HUES48 (cell line): ENCODE measurements around the gene SMLR1.

ENCODE experiments used
- H3K27ac ChIP-seq: one replicate; pipeline ENCODE4 v1.7.0; 2013; ENCODE audit warnings: low read depth, low read length, inconsistent platforms
- H3K27me3 ChIP-seq: 2 replicates; pipeline ENCODE4 v1.6.1; 2013; ENCODE audit warnings: mild to moderate bottlenecking, low read length; ENCODE audit not compliant: control insufficient read depth, insufficient read depth
- H3K36me3 ChIP-seq: 2 replicates; pipeline ENCODE4 v1.6.1; 2013; ENCODE audit warnings: low read length; ENCODE audit not compliant: control insufficient read depth, insufficient read depth
- H3K4me1 ChIP-seq: 2 replicates; pipeline ENCODE4 v1.6.1; 2013; ENCODE audit warnings: mild to moderate bottlenecking, low read length; ENCODE audit not compliant: control insufficient read depth, insufficient read depth
- H3K4me3 ChIP-seq: 2 replicates; pipeline ENCODE4 v1.5.1; 2013; ENCODE audit warnings: mild to moderate bottlenecking, low read depth, low read length
- H3K9ac ChIP-seq: 2 replicates; pipeline ENCODE4 v1.6.1; 2013; ENCODE audit warnings: mild to moderate bottlenecking, low read depth, low read length, moderate library complexity
- H3K9me3 ChIP-seq: 2 replicates; pipeline ENCODE4 v1.6.1; 2013; ENCODE audit warnings: low read length; ENCODE audit not compliant: control insufficient read depth, insufficient read depth

SMLR1 gene

GRCh38 chr6:130873746-130874145 is 46.5 kb downstream of the SMLR1 start:
- Histone ChIP-seq H3K9me3 (no peaks in the 10 kb centered on the region), H3K4me1 (peaks cover 14% of the 10 kb centered on the region), H3K36me3 (no peaks in the 10 kb centered on the region), H3K27ac (no peak overlapping the region), H3K4me3 (no peak overlapping the region), H3K27me3 (no peaks in the 10 kb centered on the region), H3K9ac (no peak overlapping the region)

- H3K9me3 ChIP-seq, result no peaks in the 10 kb centered on the region
- H3K36me3 ChIP-seq, result 0 out of 2 replicates have a peak, but pooled peaks cover 3% of the 10 kb centered on the region
- H3K27ac ChIP-seq, result no peak overlapping the region
- no peaks in the 10 kb centered on the region for H3K27me3 ChIP-seq
- no peak overlapping the region for H3K9ac ChIP-seq
- no peak overlapping the region for H3K4me3 ChIP-seq
- no peaks in the 10 kb centered on the region for H3K4me1 ChIP-seq
Measured at GRCh38 chr6:130879826-130880225, 52.6 kb downstream of the SMLR1 start.

- H3K9ac ChIP-seq, result no peak overlapping the region
- H3K9me3 ChIP-seq, result no peaks in the 10 kb centered on the region
- no peaks in the 10 kb centered on the region for H3K4me1 ChIP-seq
- H3K36me3 ChIP-seq, result 0 out of 2 replicates have a peak, but pooled peaks cover 5% of the 10 kb centered on the region
- H3K27ac ChIP-seq, result no peak overlapping the region
- H3K4me3 ChIP-seq, result no peak overlapping the region
- no peaks in the 10 kb centered on the region for H3K27me3 ChIP-seq
Measured at GRCh38 chr6:130882370-130882769, 55.2 kb downstream of the SMLR1 start.

GRCh38 chr6:130885392-130886192 is 58.4 kb downstream of the SMLR1 start:
- Histone ChIP-seq H3K36me3 (0 out of 2 replicates have a peak, but pooled peaks cover 5% of the 10 kb centered on the region), H3K4me3 (no peak overlapping the region), H3K27me3 (no peaks in the 10 kb centered on the region), H3K4me1 (no peaks in the 10 kb centered on the region), H3K9me3 (no peaks in the 10 kb centered on the region), H3K27ac (no peak overlapping the region), H3K9ac (no peak overlapping the region)
